ENCODE measurements around the gene GRIP1. TPM values are rescaled to one million over a fixed set of nuclear protein-coding genes. Genes with fewer than 3 reads are reported as not detected.

The GRIP1 gene
- total RNA-seq, 4 donors from 2014 or later, result 14.3 to 319 (median 20.6) TPM

GRCh38 chr12:66320996-66321395 is 357.9 kb downstream of the GRIP1 start:
- Histone ChIP-seq H3K9me3 (no peaks in the 10 kb centered on the region), H3K36me3 (peaks cover 17% of the 10 kb centered on the region), H3K27me3 (no peaks in the 10 kb centered on the region), H3K4me3 (no peak overlapping the region), H3K27ac (no peak overlapping the region), H3K4me1 (no peaks in the 10 kb centered on the region)
- DNase-seq (ENCODE audit: low spot score in 2 of 2), result no peak
- 96% methylated on average over 3 of the region's 3 CpGs for WGBS
- TF ChIP-seq POLR2AphosphoS5 (IDR thresholded peaks at IDR 0.05) (no peak), EP300 (IDR thresholded peaks at IDR 0.05) (no peak), POLR2A (IDR thresholded peaks at IDR 0.05) (no peak), CTCF (IDR thresholded peaks at IDR 0.05) (no peak)

GRCh38 chr12:66319266-66319954 is 359.5 kb downstream of the GRIP1 start:
- Histone ChIP-seq H3K27ac (no peak overlapping the region), H3K36me3 (peaks cover 8% of the 10 kb centered on the region), H3K9me3 (no peaks in the 10 kb centered on the region), H3K27me3 (no peaks in the 10 kb centered on the region), H3K4me3 (no peak overlapping the region), H3K4me1 (no peaks in the 10 kb centered on the region)
- 70% methylated on average over 4 of the region's 4 CpGs for WGBS
- TF ChIP-seq CTCF (IDR thresholded peaks at IDR 0.05) (no peak), POLR2AphosphoS5 (IDR thresholded peaks at IDR 0.05) (no peak)
- DNase-seq (ENCODE audit: low spot score in 2 of 2), result no peak

- DNase-seq (ENCODE audit: low spot score in 2 of 2), result no peak
- no peaks in the 10 kb centered on the region for H3K27me3 ChIP-seq
- no peak overlapping the region for H3K27ac ChIP-seq
- no peak overlapping the region for H3K4me3 ChIP-seq
- peaks cover 5% of the 10 kb centered on the region for H3K36me3 ChIP-seq
- H3K4me1 ChIP-seq, result no peaks in the 10 kb centered on the region
- TF ChIP-seq EP300 (IDR thresholded peaks at IDR 0.05) (no peak), POLR2AphosphoS5 (IDR thresholded peaks at IDR 0.05) (no peak), POLR2A (IDR thresholded peaks at IDR 0.05) (no peak), CTCF (IDR thresholded peaks at IDR 0.05) (no peak)
- H3K9me3 ChIP-seq, result no peaks in the 10 kb centered on the region
Observed at GRCh38 chr12:66314278-66314677, 364.6 kb downstream of the GRIP1 start.

- no peaks in the 10 kb centered on the region for H3K4me1 ChIP-seq
- no peak overlapping the region for H3K4me3 ChIP-seq
- H3K27me3 ChIP-seq, result no peaks in the 10 kb centered on the region
- no peak overlapping the region for H3K27ac ChIP-seq
- 86% methylated on average over 1 of the region's 1 CpG for WGBS
- TF ChIP-seq POLR2A (IDR thresholded peaks at IDR 0.05) (no peak), POLR2AphosphoS5 (IDR thresholded peaks at IDR 0.05) (no peak), EP300 (IDR thresholded peaks at IDR 0.05) (no peak), CTCF (IDR thresholded peaks at IDR 0.05) (no peak)
- no peaks in the 10 kb centered on the region for H3K9me3 ChIP-seq
- DNase-seq (ENCODE audit: low spot score in 2 of 2), result no peak
- H3K36me3 ChIP-seq, result peaks cover 5% of the 10 kb centered on the region
Observed at GRCh38 chr12:66312189-66312588, 366.7 kb downstream of the GRIP1 start.

GRCh38 chr12:66309606-66310005 is 369.3 kb downstream of the GRIP1 start:
- no peak overlapping the region for H3K4me3 ChIP-seq
- H3K27me3 ChIP-seq, result no peaks in the 10 kb centered on the region
- no peaks in the 10 kb centered on the region for H3K9me3 ChIP-seq
- WGBS, result 79% methylated on average over 1 of the region's 1 CpG
- H3K4me1 ChIP-seq, result no peaks in the 10 kb centered on the region
- no peak for DNase-seq (ENCODE audit: low spot score in 2 of 2)
- TF ChIP-seq POLR2A (IDR thresholded peaks at IDR 0.05) (no peak), POLR2AphosphoS5 (IDR thresholded peaks at IDR 0.05) (no peak), CTCF (IDR thresholded peaks at IDR 0.05) (no peak), EP300 (IDR thresholded peaks at IDR 0.05) (no peak)
- H3K36me3 ChIP-seq, result peaks cover 5% of the 10 kb centered on the region
- no peak overlapping the region for H3K27ac ChIP-seq
